ENCODE measurements around the gene CYP2U1. TPM values are rescaled to one million over a fixed set of nuclear protein-coding genes. Genes with fewer than 3 reads are reported as not detected.

CYP2U1 gene
- total and polyA plus RNA-seq, 2 of the 8 experiments (the other 6 are each of a cell fraction or from before 2014, with no cell fraction given) = 3.1 to 5.0 TPM

DNA sequence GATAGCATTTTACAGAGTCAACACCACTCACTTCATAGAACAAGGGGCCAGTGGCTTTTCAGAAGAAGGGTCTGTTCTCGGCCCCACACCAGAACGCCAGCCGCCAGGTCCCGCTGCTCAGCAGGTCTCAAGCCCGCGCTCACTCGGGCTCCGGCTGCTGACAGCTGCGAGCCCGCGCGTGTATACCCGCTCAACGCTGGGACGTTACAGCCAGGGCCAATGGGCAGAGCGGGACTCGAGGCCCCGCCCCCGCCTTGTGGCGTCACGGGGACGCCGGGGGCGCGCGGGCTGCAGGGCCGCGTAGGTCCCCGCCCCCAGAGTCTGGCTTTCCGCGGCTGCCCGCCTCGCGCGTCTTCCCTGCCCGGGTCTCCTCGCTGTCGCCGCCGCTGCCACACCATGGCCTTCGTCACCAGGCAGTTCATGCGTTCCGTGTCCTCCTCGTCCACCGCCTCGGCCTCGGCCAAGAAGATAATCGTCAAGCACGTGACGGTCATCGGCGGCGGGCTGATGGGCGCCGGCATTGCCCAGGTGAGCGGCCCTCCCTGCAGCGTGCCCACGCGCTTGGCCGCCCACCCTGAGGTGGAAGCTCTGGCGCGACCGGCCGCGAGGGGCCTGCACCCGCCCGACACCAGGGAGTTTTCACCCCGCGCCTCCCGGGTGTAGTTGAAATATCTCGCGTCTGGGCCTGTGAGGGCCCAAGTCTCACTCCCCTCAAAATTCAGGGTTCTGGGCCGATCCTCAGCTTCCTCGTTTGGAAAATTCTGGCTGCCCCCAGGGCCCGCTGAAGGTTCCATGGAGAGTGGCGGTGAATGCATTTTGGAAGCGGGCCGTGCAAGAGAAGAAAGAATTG is 58.4 kb downstream of the CYP2U1 start, which contains the start of gene HADH:
Gene HADH, plus strand, starts transcription at position 353 of the 850 bp plus-strand sequence. Its CDS starts 44 bp downstream, at position 397.
- Histone ChIP-seq H3K9me3 (ENCODE audit: insufficient read depth in 2 of 2, low read depth in 1 of 2, low read length in 1 of 2) (no peaks in the 10 kb centered on the region), H3K4ac (replicated peaks; ENCODE audit: insufficient read length, low read depth, low read length) (peak within 1 kb of the TSS; percentile 75), H3K79me1 (ENCODE audit: low read depth, low read length) (peaks cover 6% of the 10 kb centered on the region; the same call in 1 of the 2 replicates), H3K27me3 (replicated peaks in 1 of 4; ENCODE audit: control insufficient read depth in 3 of 4, extremely low read depth in 1 of 4, insufficient read depth in 3 of 4, low read length in 3 of 4) (no peaks in the 10 kb centered on the region; a peak in 1 of 7 replicates), H3K79me2 (ENCODE audit: control insufficient read depth in 1 of 2, insufficient read depth in 2 of 2, low read length in 2 of 2) (peaks cover 3 to 40% of the 10 kb centered on the region in 2 experiments), H3K9ac (replicated peaks in 1 of 4; ENCODE audit: extremely low read depth in 1 of 4, low read depth in 3 of 4, low read length in 3 of 4) (peak within 1 kb of the TSS; percentile 65 to 86 (median 80)), H3K18ac (ENCODE audit: extremely low read depth, low read length) (peak within 1 kb of the TSS; percentile 98), H4K91ac (replicated peaks; ENCODE audit: insufficient read length, low read length) (peak within 1 kb of the TSS; percentile 97), H3K56ac (replicated peaks; ENCODE audit: insufficient read length, low read depth, low read length) (peak within 1 kb of the TSS; percentile 56), H3K23ac (ENCODE audit: insufficient read length) (no peak within 1 kb of the TSS), H3K23me2 (ENCODE audit: low read depth, low read length) (peaks cover 8% of the 10 kb centered on the region; the same call in 1 of the 2 replicates), H2BK12ac (ENCODE audit: low read depth, low read length) (peak within 1 kb of the TSS; percentile 81; the same call in 1 of the 2 replicates), H4K20me1 (replicated peaks in 1 of 2; ENCODE audit: control insufficient read depth in 1 of 2, insufficient read depth in 2 of 2, low read length in 2 of 2) (peaks cover 0 to 8% of the 10 kb centered on the region in 2 experiments), H4K5ac (ENCODE audit: insufficient read length, low read depth, low read length) (peak within 1 kb of the TSS; percentile 95), H3K4me3 (ENCODE audit: extremely low read depth in 1 of 4, insufficient read depth in 2 of 4, low read depth in 3 of 4, low read length in 4 of 4) (peak within 1 kb of the TSS; percentile 72 to 85 (median 79)), H2AFZ (ENCODE audit: low read length) (peak within 1 kb of the TSS; percentile 37), H3K27ac (ENCODE audit: low read depth, low read length) (peak within 1 kb of the TSS; percentile 58; the same call in 1 of the 2 replicates), H2BK120ac (replicated peaks; ENCODE audit: low read depth, low read length) (no peak within 1 kb of the TSS), H2BK15ac (ENCODE audit: low read length) (peak within 1 kb of the TSS; percentile 50; the same call in 1 of the 2 replicates), H2AK5ac (ENCODE audit: low read depth, low read length) (no peak within 1 kb of the TSS), H2BK20ac (ENCODE audit: low read length) (no peak within 1 kb of the TSS), H3K14ac (ENCODE audit: insufficient read length) (no peak within 1 kb of the TSS), H3K4me2 (ENCODE audit: insufficient read depth in 1 of 2, low read depth in 2 of 2, low read length in 2 of 2) (peak within 1 kb of the TSS; percentile 72 to 73), H2BK5ac (ENCODE audit: low read depth, low read length) (peak within 1 kb of the TSS; percentile 92; the same call in 1 of the 2 replicates), H3K4me1 (replicated peaks in 1 of 4; ENCODE audit: control insufficient read depth in 3 of 4, insufficient read depth in 4 of 4, low read length in 3 of 4) (peaks cover 0 to 3% (median 0%) of the 10 kb centered on the region in 4 experiments; a peak in 2 of 7 replicates), H3K36me3 (ENCODE audit: control insufficient read depth in 2 of 4, insufficient read depth in 4 of 4, low read length in 3 of 4) (no peaks in the 10 kb centered on the region), H4K8ac (ENCODE audit: extremely low read depth, insufficient read depth, low read length) (peak within 1 kb of the TSS; percentile 91; the same call in 1 of the 2 replicates)
- ChIA-PET POLR2A (ENCODE audit: partially characterized antibody) (interaction anchor here (0.8 to 1.1 kb wide), 3 partner anchors 25 to 46 kb away, joined by 3 to 4 read pairs (median 3); no protein-coding TSS in a partner anchor), CTCF (ENCODE audit: partially characterized antibody) (interaction anchor here (1.0 kb wide), 1 partner anchor 39 kb away, joined by 3 read pairs; no protein-coding TSS in a partner anchor)
- FAIRE-seq (no peak), DNase-seq (ENCODE audit: low read depth in 1 of 2, low spot score in 2 of 2) (peak; percentile 41 to 91)
- 2% methylated on average over 40 of the region's 78 CpGs; no CpG with 5 or more reads in 1 of the 2 experiments for WGBS, 2 experiments (ENCODE audit: extremely low coverage in 1 of 2, insufficient coverage in 1 of 2, insufficient read length in 1 of 2, insufficient replicate concordance in 2 of 2, low coverage in 1 of 2, low lambda C conversion rate in 2 of 2, missing lambda C conversion rate in 1 of 2)
- TF ChIP-seq HDAC2 (IDR thresholded peaks at IDR 0.05; ENCODE audit: borderline replicate concordance in 1 of 2, low read depth in 2 of 2, low read length in 2 of 2) (0 out of 4 replicates have a peak, but pooled peaks of 1 of the 2 experiments have one; percentile 29), MAFK (IDR thresholded peaks at IDR 0.05; ENCODE audit: low read depth, low read length) (no peak), POLR2A (IDR thresholded peaks at IDR 0.05; ENCODE audit: control extremely low read depth in 1 of 2, low read depth in 2 of 2, low read length in 2 of 2) (peak; percentile 47 to 84), SP2 (IDR thresholded peaks at IDR 0.05; ENCODE audit: low read length) (no peak)

All from H1 (cell line).